Measurements from ENCODE around the gene CACNA1C. TPM values are rescaled to one million over a fixed set of nuclear protein-coding genes. Genes with fewer than 3 reads are reported as not detected.

Gene CACNA1C
- total RNA-seq, 1 donor from 2014 or later: 0.14 TPM

GRCh38 chr12:2397356-2398045 lies 344.7 kb downstream of the CACNA1C start:
- Mint-ChIP-seq H3K9me3 (no peaks in the 10 kb centered on the region), H3K4me1 (ENCODE audit: low read depth) (no peaks in the 10 kb centered on the region), H3K27ac (no peak overlapping the region), H3K36me3 (ENCODE audit: low read depth) (no peaks in the 10 kb centered on the region), H3K27me3 (ENCODE audit: low read depth) (peaks cover 9% of the 10 kb centered on the region), H3K4me3 (ENCODE audit: low read depth) (no peak overlapping the region)
- DNase-seq (ENCODE audit: low spot score): no peak
- intact Hi-C loops (cut with micrococcal nuclease): no loop called here

GRCh38 chr12:2401040-2401439 lies 348.3 kb downstream of the CACNA1C start:
- H3K4me3 Mint-ChIP-seq (ENCODE audit: low read depth): no peak overlapping the region

DNA sequence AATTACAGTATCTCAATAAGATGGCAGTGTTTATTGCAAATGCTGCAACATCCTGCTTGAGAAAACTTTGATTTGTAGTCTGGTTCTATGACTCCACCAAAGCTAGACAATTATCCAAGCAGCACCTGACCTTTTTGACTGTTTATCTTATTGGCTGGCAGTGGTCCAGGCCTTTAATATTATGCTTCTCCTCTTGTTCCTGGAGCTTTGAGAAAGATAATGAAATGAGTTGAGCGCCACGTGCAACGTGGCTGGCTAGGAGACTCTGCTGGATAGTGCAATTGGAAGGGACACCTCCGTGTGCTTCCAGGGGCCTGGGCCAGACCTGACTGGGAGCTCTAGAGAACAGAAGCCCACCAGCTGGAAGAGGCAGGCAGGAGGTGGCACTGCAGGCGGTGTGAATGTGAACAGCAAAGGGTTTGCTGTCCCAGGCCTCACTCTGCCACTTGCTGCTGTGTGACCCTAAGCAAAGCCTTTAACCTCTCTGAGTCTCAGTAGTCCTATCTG lies 349.3 kb downstream of the CACNA1C start:
- H3K27ac Mint-ChIP-seq: no peak overlapping the region
- peaks cover 21% of the 10 kb centered on the region for H3K27me3 Mint-ChIP-seq (ENCODE audit: low read depth)
- H3K4me3 Mint-ChIP-seq (ENCODE audit: low read depth): no peak overlapping the region
- DNase-seq (ENCODE audit: low spot score): no peak
- H3K36me3 Mint-ChIP-seq (ENCODE audit: low read depth): no peaks in the 10 kb centered on the region
- intact Hi-C loops (cut with micrococcal nuclease): no loop called here
- H3K4me1 Mint-ChIP-seq (ENCODE audit: low read depth): peaks cover 1% of the 10 kb centered on the region
- no peaks in the 10 kb centered on the region for H3K9me3 Mint-ChIP-seq

More at GRCh38 chr12:2401040-2401439, 348.3 kb downstream of the CACNA1C start:
- H3K4me1 Mint-ChIP-seq (ENCODE audit: low read depth): peaks cover 1% of the 10 kb centered on the region
- H3K27ac Mint-ChIP-seq: no peak overlapping the region
- peaks cover 17% of the 10 kb centered on the region for H3K27me3 Mint-ChIP-seq (ENCODE audit: low read depth)
- intact Hi-C loops (cut with micrococcal nuclease): no loop called here
- H3K9me3 Mint-ChIP-seq: no peaks in the 10 kb centered on the region
- H3K36me3 Mint-ChIP-seq (ENCODE audit: low read depth): no peaks in the 10 kb centered on the region
- DNase-seq (ENCODE audit: low spot score): no peak

- Mint-ChIP-seq H3K27ac (no peak overlapping the region), H3K36me3 (ENCODE audit: low read depth) (no peaks in the 10 kb centered on the region), H3K4me3 (ENCODE audit: low read depth) (no peak overlapping the region), H3K9me3 (no peaks in the 10 kb centered on the region), H3K27me3 (ENCODE audit: low read depth) (peaks cover 21% of the 10 kb centered on the region), H3K4me1 (ENCODE audit: low read depth) (peaks cover 1% of the 10 kb centered on the region)
- intact Hi-C loops (cut with micrococcal nuclease): no loop called here
- DNase-seq (ENCODE audit: low spot score): no peak
These were observed 350.6 kb downstream of the CACNA1C start for GRCh38 chr12:2403221-2403976.

DNA sequence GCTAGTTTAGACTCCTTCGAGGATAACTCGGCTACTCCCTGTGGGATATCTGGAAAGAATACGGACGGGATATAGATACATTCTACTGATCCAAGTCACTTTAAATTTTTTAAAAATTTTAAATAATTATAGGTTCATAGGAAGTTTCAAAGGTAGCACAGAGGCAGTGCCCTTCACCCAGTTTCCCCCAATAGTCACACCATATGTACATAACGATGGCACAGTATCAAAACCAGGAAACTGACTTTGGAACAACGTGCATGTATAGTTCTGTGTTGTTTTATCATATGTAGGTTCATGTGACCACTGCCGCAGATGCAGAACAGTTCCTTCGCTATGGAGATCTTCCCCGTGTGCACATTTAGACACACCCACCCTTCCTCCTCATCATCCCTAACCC lies 352.3 kb downstream of the CACNA1C start:
- Mint-ChIP-seq H3K4me1 (ENCODE audit: low read depth) (peaks cover 1% of the 10 kb centered on the region), H3K36me3 (ENCODE audit: low read depth) (no peaks in the 10 kb centered on the region), H3K27ac (no peak overlapping the region), H3K4me3 (ENCODE audit: low read depth) (no peak overlapping the region), H3K9me3 (no peaks in the 10 kb centered on the region), H3K27me3 (ENCODE audit: low read depth) (peaks cover 18% of the 10 kb centered on the region)
- intact Hi-C loops (cut with micrococcal nuclease): no loop called here
- DNase-seq (ENCODE audit: low spot score): no peak

DNA sequence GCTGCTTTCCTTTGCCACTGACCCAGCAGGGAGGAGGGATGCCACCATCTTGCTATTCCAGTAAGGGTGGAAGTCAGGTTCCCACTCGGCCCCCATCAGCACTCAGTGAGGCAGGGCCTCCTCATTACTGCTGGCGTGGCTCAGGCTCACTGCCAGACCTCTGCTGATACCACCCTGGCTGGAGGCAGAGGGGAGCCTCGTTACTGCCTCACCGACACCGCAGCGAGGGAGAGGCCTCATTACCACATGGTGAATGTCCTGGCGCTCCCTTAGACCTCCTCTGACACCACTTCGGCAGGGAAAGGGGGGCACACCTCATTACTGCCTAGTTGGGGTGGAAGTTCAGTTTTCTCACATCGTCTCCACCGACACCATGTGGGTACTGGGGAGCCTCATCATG lies 354.1 kb downstream of the CACNA1C start:
- DNase-seq (ENCODE audit: low spot score): no peak
- H3K27me3 Mint-ChIP-seq (ENCODE audit: low read depth): peaks cover 15% of the 10 kb centered on the region
- H3K4me1 Mint-ChIP-seq (ENCODE audit: low read depth): peaks cover 1% of the 10 kb centered on the region
- H3K4me3 Mint-ChIP-seq (ENCODE audit: low read depth): no peak overlapping the region
- no peaks in the 10 kb centered on the region for H3K36me3 Mint-ChIP-seq (ENCODE audit: low read depth)
- intact Hi-C loops (cut with micrococcal nuclease): no loop called here
- H3K9me3 Mint-ChIP-seq: no peaks in the 10 kb centered on the region
- no peak overlapping the region for H3K27ac Mint-ChIP-seq

- Mint-ChIP-seq H3K27ac (no peak overlapping the region), H3K9me3 (no peaks in the 10 kb centered on the region), H3K4me3 (ENCODE audit: low read depth) (no peak overlapping the region), H3K4me1 (ENCODE audit: low read depth) (no peaks in the 10 kb centered on the region), H3K27me3 (ENCODE audit: low read depth) (peaks cover 15% of the 10 kb centered on the region), H3K36me3 (ENCODE audit: low read depth) (no peaks in the 10 kb centered on the region)
- no peak for DNase-seq (ENCODE audit: low spot score)
- intact Hi-C loops (cut with micrococcal nuclease): no loop called here
These were observed 355.5 kb downstream of the CACNA1C start for GRCh38 chr12:2408262-2408661.

DNA sequence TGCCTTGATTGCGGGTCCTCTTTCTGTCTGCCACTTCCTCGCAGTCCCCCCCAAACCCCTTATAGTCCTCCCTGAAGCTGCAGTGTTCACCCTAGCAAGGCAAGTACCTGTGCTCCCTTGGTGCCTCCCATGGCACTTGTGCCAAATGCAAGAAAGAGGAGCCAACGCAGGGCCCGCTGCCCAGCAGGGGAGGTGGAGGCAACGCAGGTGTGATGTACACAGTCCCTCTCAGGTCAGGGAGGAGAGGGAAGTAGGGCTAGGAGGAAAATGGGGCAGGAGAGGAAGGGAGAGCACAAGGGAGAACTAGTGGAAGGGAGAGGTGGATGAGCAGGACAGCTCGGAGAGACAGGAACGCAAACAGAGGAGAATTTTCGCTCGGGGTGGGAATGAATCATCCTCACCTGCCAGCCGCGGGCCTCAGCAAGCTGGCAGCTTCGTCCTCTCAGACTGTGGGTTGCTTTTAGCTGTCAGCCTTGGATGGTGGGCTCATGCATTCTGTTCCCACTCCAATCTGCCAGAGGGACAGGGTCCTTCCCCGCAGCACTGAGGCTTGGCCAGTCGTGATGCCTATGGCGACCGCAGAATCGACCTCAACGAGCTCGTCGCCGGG lies 357.0 kb downstream of the CACNA1C start:
- intact Hi-C loops (cut with micrococcal nuclease): no loop called here
- no peaks in the 10 kb centered on the region for H3K9me3 Mint-ChIP-seq
- H3K27me3 Mint-ChIP-seq (ENCODE audit: low read depth): peaks cover 15% of the 10 kb centered on the region

GRCh38 chr12:2410496-2410895 lies 357.7 kb downstream of the CACNA1C start:
- no peak overlapping the region for H3K4me3 Mint-ChIP-seq (ENCODE audit: low read depth)
- no peak overlapping the region for H3K27ac Mint-ChIP-seq
- intact Hi-C loops (cut with micrococcal nuclease): no loop called here
- DNase-seq (ENCODE audit: low spot score): no peak
- H3K4me1 Mint-ChIP-seq (ENCODE audit: low read depth): no peaks in the 10 kb centered on the region
- peaks cover 12% of the 10 kb centered on the region for H3K27me3 Mint-ChIP-seq (ENCODE audit: low read depth)
- H3K36me3 Mint-ChIP-seq (ENCODE audit: low read depth): no peaks in the 10 kb centered on the region
- H3K9me3 Mint-ChIP-seq: no peaks in the 10 kb centered on the region

More for the DNA sequence above, 357.0 kb downstream of the CACNA1C start:
- Mint-ChIP-seq H3K27ac (no peak overlapping the region), H3K4me3 (ENCODE audit: low read depth) (no peak overlapping the region), H3K4me1 (ENCODE audit: low read depth) (no peaks in the 10 kb centered on the region), H3K36me3 (ENCODE audit: low read depth) (no peaks in the 10 kb centered on the region)
- DNase-seq (ENCODE audit: low spot score): no peak

- intact Hi-C loops (cut with micrococcal nuclease): no loop called here
- Mint-ChIP-seq H3K27ac (no peak overlapping the region), H3K4me1 (ENCODE audit: low read depth) (no peaks in the 10 kb centered on the region), H3K9me3 (no peaks in the 10 kb centered on the region), H3K27me3 (ENCODE audit: low read depth) (peaks cover 8% of the 10 kb centered on the region), H3K36me3 (ENCODE audit: low read depth) (no peaks in the 10 kb centered on the region), H3K4me3 (ENCODE audit: low read depth) (no peak overlapping the region)
- no peak for DNase-seq (ENCODE audit: low spot score)
These were observed 358.2 kb downstream of the CACNA1C start for GRCh38 chr12:2411011-2411410.

DNA sequence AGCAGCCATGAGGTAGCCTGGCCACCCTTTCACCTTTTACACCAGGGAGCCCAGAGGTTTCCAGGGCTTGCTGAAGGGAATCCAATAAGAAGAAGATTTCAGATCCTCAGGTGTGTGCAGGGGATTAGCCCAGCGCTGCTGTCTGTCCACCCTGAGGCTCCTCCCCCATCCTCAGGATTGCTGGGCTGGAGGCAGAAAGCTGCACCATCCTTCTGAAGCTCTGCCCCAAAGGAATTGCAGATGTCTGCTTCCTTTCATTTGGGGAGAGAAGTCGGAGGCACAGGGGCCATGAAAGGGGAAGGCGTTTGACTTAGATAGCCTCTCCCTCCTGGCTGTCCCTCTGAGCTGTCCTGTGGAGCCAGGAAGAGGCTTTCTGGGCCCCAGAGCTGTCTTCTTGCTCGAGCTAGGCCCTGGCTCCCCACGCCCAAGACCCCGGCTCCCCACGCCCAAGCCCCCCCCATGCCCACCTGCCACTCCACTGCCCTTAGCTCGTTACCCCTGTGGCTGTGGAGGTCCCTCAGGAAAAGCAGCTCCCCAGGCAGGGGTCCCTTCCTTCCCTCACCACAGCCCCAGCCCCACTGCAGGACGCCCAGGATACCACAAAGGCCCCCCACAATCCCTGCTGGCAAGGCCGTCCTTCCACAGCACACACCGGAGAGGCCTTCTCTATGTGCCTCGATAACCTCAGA lies 359.0 kb downstream of the CACNA1C start:
- H3K4me1 Mint-ChIP-seq (ENCODE audit: low read depth): no peaks in the 10 kb centered on the region
- intact Hi-C loops (cut with micrococcal nuclease): no loop called here
- no peaks in the 10 kb centered on the region for H3K9me3 Mint-ChIP-seq
- DNase-seq (ENCODE audit: low spot score): no peak
- peaks cover 3% of the 10 kb centered on the region for H3K27me3 Mint-ChIP-seq (ENCODE audit: low read depth)
- H3K4me3 Mint-ChIP-seq (ENCODE audit: low read depth): no peak overlapping the region
- no peaks in the 10 kb centered on the region for H3K36me3 Mint-ChIP-seq (ENCODE audit: low read depth)
- H3K27ac Mint-ChIP-seq: no peak overlapping the region

GRCh38 chr12:2412305-2412643 lies 359.5 kb downstream of the CACNA1C start:
- DNase-seq (ENCODE audit: low spot score): no peak
- intact Hi-C loops (cut with micrococcal nuclease): no loop called here
- no peak overlapping the region for H3K27ac Mint-ChIP-seq
- H3K4me3 Mint-ChIP-seq (ENCODE audit: low read depth): no peak overlapping the region
- no peaks in the 10 kb centered on the region for H3K9me3 Mint-ChIP-seq
- peaks cover 3% of the 10 kb centered on the region for H3K27me3 Mint-ChIP-seq (ENCODE audit: low read depth)
- no peaks in the 10 kb centered on the region for H3K36me3 Mint-ChIP-seq (ENCODE audit: low read depth)
- no peaks in the 10 kb centered on the region for H3K4me1 Mint-ChIP-seq (ENCODE audit: low read depth)
